IMR-90 (cell line): ENCODE measurements around the gene TLDC2. TPM values are rescaled to one million over a fixed set of nuclear protein-coding genes. Genes with fewer than 3 reads are reported as not detected.

Source experiments
- ATAC-seq: fragments of 200-7000 bp; cut with Tn5 transposase; 2 replicates; pipeline ENCODE4 v1.9.1; 2020; ENCODE audit warnings: low read depth, mild to moderate bottlenecking, moderate library complexity
- BruUV-seq: library from RNA; stranded (reverse); fragments of 400-500 nt; replicated peaks from 2 replicates; lab custom pipeline; 2021; lab: Mats Ljungman, UMichigan
- CTCF ChIA-PET: fragments of 300-600 bp; formaldehyde crosslinking; extraction: SDS; loops from one replicate; lab custom pipeline; 2021; ENCODE audit warnings: antibody characterized with exemption; lab: Yijun Ruan, JAX
- POLR2A ChIA-PET: fragments of 300-600 bp; sonication (Branson Sonifier 250); formaldehyde crosslinking; loops from one replicate; lab custom pipeline; 2022; ENCODE audit warnings: antibody characterized with exemption; ENCODE audit not compliant: unreplicated experiment; lab: Charles Lee
- DNase-seq: peaks from one replicate; pipeline ENCODE4 v3.0.0; 2013
- H2AFZ ChIP-seq: replicated peaks from 2 replicates; pipeline ENCODE3; 2013; ENCODE audit warnings: low read length, mild to moderate bottlenecking; ENCODE audit not compliant: poor library complexity
- H2AK5ac ChIP-seq: 2 replicates; pipeline ENCODE4 v1.6.1; 2013; ENCODE audit warnings: low read depth, low read length, inconsistent platforms
- H2AK9ac ChIP-seq: replicated peaks from 2 replicates; pipeline ENCODE3; 2013; ENCODE audit warnings: mild to moderate bottlenecking, low read depth, low read length, moderate library complexity; ENCODE audit not compliant: poor library complexity
- H2BK120ac ChIP-seq: 2 replicates; pipeline ENCODE4 v1.6.1; 2013; ENCODE audit warnings: low read depth, low read length, inconsistent platforms
- H2BK15ac ChIP-seq: 3 replicates; pipeline ENCODE4 v1.6.1; 2013; ENCODE audit warnings: low read depth, low read length, inconsistent platforms
- H2BK20ac ChIP-seq: 2 replicates; pipeline ENCODE4 v1.6.1; 2013; ENCODE audit warnings: low read depth, mild to moderate bottlenecking, inconsistent platforms, low read length, moderate library complexity
- H2BK5ac ChIP-seq: 2 replicates; pipeline ENCODE4 v1.6.1; 2013; ENCODE audit warnings: mild to moderate bottlenecking, low read depth, low read length, inconsistent platforms; ENCODE audit not compliant: poor library complexity, severe bottlenecking
- H3K14ac ChIP-seq: replicated peaks from 2 replicates; pipeline ENCODE4 v1.6.1; 2013; ENCODE audit warnings: low read depth, low read length, inconsistent platforms
- H3K18ac ChIP-seq: 2 replicates; pipeline ENCODE4 v1.6.1; 2013; ENCODE audit warnings: low read depth, low read length, control low read depth
- H3K23ac ChIP-seq: 2 replicates; pipeline ENCODE4 v1.6.1; 2013; ENCODE audit warnings: low read depth, low read length, inconsistent platforms
- H3K27ac ChIP-seq: 2 replicates; pipeline ENCODE4 v1.5.1; 2013; ENCODE audit warnings: mild to moderate bottlenecking, control low read depth, low read length; ENCODE audit not compliant: insufficient read depth
- H3K27me3 ChIP-seq: 2 replicates; pipeline ENCODE4 v1.6.1; 2013; ENCODE audit warnings: low read length; ENCODE audit not compliant: control insufficient read depth, insufficient read depth
- H3K36me3 ChIP-seq: 2 replicates; pipeline ENCODE4 v1.6.1; 2013; ENCODE audit warnings: low read length, mixed read lengths; ENCODE audit not compliant: control insufficient read depth, insufficient read depth
- H3K4ac ChIP-seq: 2 replicates; pipeline ENCODE4 v1.6.1; 2013; ENCODE audit warnings: low read depth, low read length, inconsistent platforms
- H3K4me1 ChIP-seq: 2 replicates; pipeline ENCODE4 v1.6.1; 2013; ENCODE audit warnings: low read length, mixed read lengths; ENCODE audit not compliant: control insufficient read depth, insufficient read depth
- H3K4me2 ChIP-seq: 2 replicates; pipeline ENCODE4 v1.6.1; 2013; ENCODE audit warnings: low read depth, mild to moderate bottlenecking, control low read depth, low read length, moderate library complexity
- H3K4me3 ChIP-seq: 2 replicates; pipeline ENCODE4 v1.5.1; 2013; ENCODE audit warnings: low read depth, mild to moderate bottlenecking, control low read depth, low read length, moderate library complexity; ENCODE audit not compliant: insufficient read depth
- H3K56ac ChIP-seq: 2 replicates; pipeline ENCODE4 v1.6.1; 2013; ENCODE audit warnings: low read length, inconsistent platforms; ENCODE audit not compliant: insufficient read depth; ENCODE audit errors: extremely low read depth
- H3K79me1 ChIP-seq, 2 experiments: 2 replicates each; pipeline ENCODE4 v1.6.1; 2013; ENCODE audit warnings: low read length in 2 of 2, inconsistent platforms in 1 of 2, low read depth in 1 of 2
- H3K9ac ChIP-seq: 2 replicates; pipeline ENCODE4 v1.6.1; 2013; ENCODE audit warnings: low read depth, low read length, control low read depth
- H3K9me1 ChIP-seq: 2 replicates; pipeline ENCODE4 v1.6.1; 2013; ENCODE audit warnings: low read length, inconsistent platforms; ENCODE audit not compliant: insufficient read depth
- H3K9me3 ChIP-seq: 2 replicates; pipeline ENCODE4 v1.6.1; 2013; ENCODE audit warnings: low read length; ENCODE audit not compliant: control insufficient read depth, insufficient read depth
- H4K20me1 ChIP-seq: 2 replicates; pipeline ENCODE4 v1.6.1; 2013; ENCODE audit warnings: low read length, inconsistent platforms; ENCODE audit not compliant: insufficient read depth
- H4K5ac ChIP-seq: 2 replicates; pipeline ENCODE4 v1.6.1; 2013; ENCODE audit warnings: mild to moderate bottlenecking, low read depth, low read length, control low read depth
- H4K8ac ChIP-seq, 2 experiments: 2 replicates each; pipeline ENCODE4 v1.6.1; 2013; ENCODE audit warnings: low read depth in 2 of 2, low read length in 2 of 2, control low read depth in 1 of 2, inconsistent platforms in 1 of 2
- H4K91ac ChIP-seq: 2 replicates; pipeline ENCODE4 v1.6.1; 2013; ENCODE audit warnings: low read depth, low read length, inconsistent platforms; ENCODE audit not compliant: insufficient read depth
- CEBPB ChIP-seq: IDR thresholded peaks from 2 replicates; pipeline ENCODE4 v1.6.1; 2012; ENCODE audit warnings: low read depth, low read length, improper control_type of control experiment
- CHD1 ChIP-seq: IDR thresholded peaks from 2 replicates; pipeline ENCODE4 v1.6.1; 2012; ENCODE audit warnings: low read depth, low read length, improper control_type of control experiment
- CTCF ChIP-seq: conservative IDR thresholded peaks from 2 replicates; pipeline ENCODE4 v1.5.1; 2012; ENCODE audit warnings: mild to moderate bottlenecking, low read depth, low read length, improper control_type of control experiment
- FOS ChIP-seq: fragments of 150-350 bp; IDR thresholded peaks from 2 replicates; pipeline ENCODE4 v1.6.1; 2016; ENCODE audit warnings: low read depth, low read length
- MAFK ChIP-seq: IDR thresholded peaks from 2 replicates; pipeline ENCODE4 v1.6.1; 2012; ENCODE audit warnings: low read depth, low read length, improper control_type of control experiment
- MAZ ChIP-seq: IDR thresholded peaks from 2 replicates; pipeline ENCODE4 v1.6.1; 2012; ENCODE audit warnings: low read depth, mild to moderate bottlenecking, low read length, improper control_type of control experiment, moderate library complexity, borderline replicate concordance
- MXI1 ChIP-seq: IDR thresholded peaks from 2 replicates; pipeline ENCODE4 v1.6.1; 2012; ENCODE audit warnings: low read depth, mild to moderate bottlenecking, low read length, moderate library complexity, borderline replicate concordance
- NFE2L2 ChIP-seq: fragments of 150-350 bp; IDR thresholded peaks from 2 replicates; pipeline ENCODE4 v1.6.1; 2016; ENCODE audit warnings: low read depth, mild to moderate bottlenecking, low read length
- POLR2A ChIP-seq: IDR thresholded peaks from 2 replicates; pipeline ENCODE4 v1.6.1; 2012; ENCODE audit warnings: mild to moderate bottlenecking, low read depth, low read length
- RAD21 ChIP-seq: IDR thresholded peaks from 2 replicates; pipeline ENCODE4 v1.6.1; 2012; ENCODE audit warnings: low read length, improper control_type of control experiment
- RCOR1 ChIP-seq: IDR thresholded peaks from 2 replicates; pipeline ENCODE4 v1.6.1; 2012; ENCODE audit warnings: mild to moderate bottlenecking, low read length, improper control_type of control experiment; ENCODE audit not compliant: insufficient replicate concordance
- RFX5 ChIP-seq: IDR thresholded peaks from 2 replicates; pipeline ENCODE4 v1.8.0; 2012; ENCODE audit warnings: low read depth, mild to moderate bottlenecking, low read length, moderate library complexity
- WGBS, 2 experiments: methylation state at CpG; one replicate each; pipeline versions ENCODE4 v1.1.5 to v1.1.7; 2013; ENCODE audit warnings: missing lambda C conversion rate in 2 of 2; ENCODE audit not compliant: insufficient read length in 1 of 2; ENCODE audit errors: extremely low coverage in 2 of 2; 5-methylcytosine and 5-hydroxymethylcytosine counted together
- dilution Hi-C: fragments of 300-500 bp; cut with HindIII; formaldehyde crosslinking; loops from one replicate; pipeline ENCODE4 v1.14.3; 2018; ENCODE audit warnings: low sequenced_read_pairs; ENCODE audit not compliant: unreplicated experiment
- in situ Hi-C: fragments of 300-500 bp; cut with MboI; formaldehyde crosslinking; loops from 3 replicates; pipeline ENCODE4 v1.14.3; 2019; ENCODE audit warnings: low sequenced_read_pairs, inconsistent platforms, mixed read lengths
- intact Hi-C: fragments of 100-400 bp; cut with micrococcal nuclease; formaldehyde crosslinking; loops from 2 replicates; pipeline ENCODE4 v1.10.0; 2022
- polyA plus RNA-seq, 3 experiments: library from polyadenylated mRNA; depleted of rRNA; stranded (reverse); fragments of >200 nt; gene quantifications; 2 replicates each; pipeline ENCODE4 v1.2.3, GENCODE V29; 2012; ENCODE audit warnings: low replicate concordance in 1 of 3
- total RNA-seq: library from RNA; depleted of rRNA; stranded (reverse); fragments of >200 nt; gene quantifications from 2 replicates; pipeline ENCODE4 v1.2.3, GENCODE V29; 2012
- TF ChIP-seq, protein P1 (sequence below): fragments of 150-350 bp; IDR thresholded peaks from 2 replicates; pipeline ENCODE4 v1.6.1; 2016; ENCODE audit warnings: low read depth, mild to moderate bottlenecking, low read length, moderate library complexity, borderline replicate concordance
- TF ChIP-seq, protein P2 (sequence below): fragments of 150-350 bp; IDR thresholded peaks from 2 replicates; pipeline ENCODE4 v1.6.1; 2017; ENCODE audit warnings: mild to moderate bottlenecking, antibody characterized with exemption, low read length, low read depth

Gene TLDC2
- total and polyA plus RNA-seq, 2 of the 4 experiments (the other 2 are of a cell fraction), result 0.18 to 0.19 TPM

DNA sequence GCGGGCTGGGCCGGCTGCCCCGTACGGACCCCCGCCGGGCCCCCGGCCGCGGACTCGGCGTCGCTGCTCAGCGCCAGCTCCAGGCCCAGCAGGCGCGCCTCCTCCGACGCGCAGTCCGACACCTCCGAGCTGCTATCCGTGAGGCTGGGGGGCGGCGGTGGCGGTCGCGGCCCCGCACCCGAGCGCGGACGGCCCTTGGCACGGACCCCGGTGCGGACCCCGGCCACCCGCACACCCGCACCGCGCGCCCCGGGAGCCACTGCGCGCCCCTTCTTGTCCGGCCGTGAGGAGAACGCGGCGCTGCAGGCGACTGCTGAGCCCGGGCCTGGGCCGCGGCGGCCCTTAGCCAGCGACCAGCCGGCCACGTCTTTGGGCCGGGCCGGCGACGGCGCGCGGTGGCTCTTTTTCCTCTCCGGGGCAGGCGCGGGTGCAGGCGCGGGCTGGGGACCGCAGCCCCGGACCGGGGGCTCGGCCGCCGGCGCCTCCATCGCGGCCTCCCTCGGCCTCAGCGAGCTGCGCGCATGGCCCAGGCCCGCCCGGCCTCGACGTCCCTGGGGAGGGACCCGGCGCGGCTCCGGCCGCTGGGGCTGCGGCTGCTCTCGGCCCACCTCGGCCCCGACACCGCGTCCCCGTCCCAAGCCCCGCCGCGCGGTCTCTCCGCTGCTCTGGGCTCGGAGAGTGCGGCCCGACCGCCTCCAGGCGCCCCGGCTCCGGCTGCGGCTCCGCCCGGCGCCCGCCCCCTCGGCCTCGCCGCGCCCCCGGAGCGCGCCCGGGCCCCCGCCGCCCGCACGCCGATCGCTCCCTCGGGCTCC is 12.9 kb upstream of the TLDC2 start:
- no TSS peak for BruUV-seq
- in situ Hi-C loops, result no loop called here
- dilution Hi-C loops, result loop anchor here (10.0 kb wide), 1 partner anchor 58 kb away; no protein-coding TSS in a partner anchor
- H4K91ac ChIP-seq, result no peak overlapping the region
- peaks cover 2% of the 10 kb centered on the region; the same call in 1 of the 2 replicates for H3K36me3 ChIP-seq
- H2BK5ac ChIP-seq, result peak overlapping the region; percentile 67
- no peak overlapping the region for H3K14ac ChIP-seq
- no peak overlapping the region for H4K5ac ChIP-seq
- no peaks in the 10 kb centered on the region for H3K9me3 ChIP-seq
- H3K9ac ChIP-seq, result peak overlapping the region; percentile 15
- WGBS, 2 experiments, result 0% methylated on average over 56 of the region's 129 CpGs; no CpG with 5 or more reads in 1 of the 2 experiments
- no peak overlapping the region for H2BK15ac ChIP-seq
- POLR2A ChIA-PET, result no interaction called here
- no peak overlapping the region for H2AK5ac ChIP-seq
- no peak overlapping the region for H3K56ac ChIP-seq
- H3K27ac ChIP-seq, result peak overlapping the region; percentile 34; the same call in 1 of the 2 replicates
- no peak overlapping the region for H3K18ac ChIP-seq
- peak overlapping the region; percentile 62 for H3K4me3 ChIP-seq
- peaks cover 25% of the 10 kb centered on the region for H3K4me1 ChIP-seq
- intact Hi-C loops, result loop anchor here (1.0 to 10.0 kb wide), 4 partner anchors 28 to 198 kb away; no protein-coding TSS in a partner anchor
- peak overlapping the region; percentile 91 for H2AFZ ChIP-seq
- CTCF ChIA-PET, result interaction anchor here (0.5 to 1.0 kb wide), 9 partner anchors 15 to 711 kb away, joined by 3 to 6 read pairs (median 3); partner anchors contain the start of gene DSN1
- H4K20me1 ChIP-seq, result peaks cover 44% of the 10 kb centered on the region
- H2BK120ac ChIP-seq, result no peak overlapping the region
- DNase-seq (no peak), ATAC-seq (peak; percentile 1)
- H3K79me1 ChIP-seq, result peaks cover 8 to 39% of the 10 kb centered on the region in 2 experiments; a peak in 3 of 4 replicates
- peaks cover 20% of the 10 kb centered on the region for H3K9me1 ChIP-seq
- no peak overlapping the region for H3K23ac ChIP-seq
- H4K8ac ChIP-seq, result no peak overlapping the region
- no peak overlapping the region for H3K4ac ChIP-seq
- H3K4me2 ChIP-seq, result peak overlapping the region; percentile 94; the same call in 1 of the 2 replicates
- peak overlapping the region; percentile 100 for H2AK9ac ChIP-seq
- H2BK20ac ChIP-seq, result no peak overlapping the region
- no peaks in the 10 kb centered on the region for H3K27me3 ChIP-seq
- TF ChIP-seq, protein P1, sequence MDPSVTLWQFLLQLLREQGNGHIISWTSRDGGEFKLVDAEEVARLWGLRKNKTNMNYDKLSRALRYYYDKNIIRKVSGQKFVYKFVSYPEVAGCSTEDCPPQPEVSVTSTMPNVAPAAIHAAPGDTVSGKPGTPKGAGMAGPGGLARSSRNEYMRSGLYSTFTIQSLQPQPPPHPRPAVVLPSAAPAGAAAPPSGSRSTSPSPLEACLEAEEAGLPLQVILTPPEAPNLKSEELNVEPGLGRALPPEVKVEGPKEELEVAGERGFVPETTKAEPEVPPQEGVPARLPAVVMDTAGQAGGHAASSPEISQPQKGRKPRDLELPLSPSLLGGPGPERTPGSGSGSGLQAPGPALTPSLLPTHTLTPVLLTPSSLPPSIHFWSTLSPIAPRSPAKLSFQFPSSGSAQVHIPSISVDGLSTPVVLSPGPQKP, result no peak
- TF ChIP-seq MAZ (no peak), RFX5 (no peak), MXI1 (no peak), POLR2A (no peak), RAD21 (no peak), CEBPB (no peak), CTCF (no peak), FOS (no peak), MAFK (no peak), NFE2L2 (no peak), RCOR1 (no peak), CHD1 (no peak)
- TF ChIP-seq, protein P2, sequence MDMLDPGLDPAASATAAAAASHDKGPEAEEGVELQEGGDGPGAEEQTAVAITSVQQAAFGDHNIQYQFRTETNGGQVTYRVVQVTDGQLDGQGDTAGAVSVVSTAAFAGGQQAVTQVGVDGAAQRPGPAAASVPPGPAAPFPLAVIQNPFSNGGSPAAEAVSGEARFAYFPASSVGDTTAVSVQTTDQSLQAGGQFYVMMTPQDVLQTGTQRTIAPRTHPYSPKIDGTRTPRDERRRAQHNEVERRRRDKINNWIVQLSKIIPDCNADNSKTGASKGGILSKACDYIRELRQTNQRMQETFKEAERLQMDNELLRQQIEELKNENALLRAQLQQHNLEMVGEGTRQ, result no peak
